Measurements from ENCODE around the gene GNB1L. TPM values are rescaled to one million over a fixed set of nuclear protein-coding genes. Genes with fewer than 3 reads are reported as not detected.
A peak's percentile ranks its signal among the peaks of the same experiment; 100 is the strongest.

The GNB1L gene
- total RNA-seq, 4 donors from 2014 or later = 4.8 to 8.7 (median 7.4) TPM

GRCh38 chr22:19844377-19845053 is 10.2 kb downstream of the GNB1L start:
- TF ChIP-seq CTCF (IDR thresholded peaks at IDR 0.05) (no peak), POLR2AphosphoS5 (IDR thresholded peaks at IDR 0.05) (no peak), POLR2A (IDR thresholded peaks at IDR 0.05) (no peak), EP300 (IDR thresholded peaks at IDR 0.05) (no peak)
- WGBS, 2 donors (ENCODE audit: low coverage in 1 of 2) = 51% methylated on average over 6 of the region's 18 CpGs; no CpG with 5 or more reads in 1 of the 2 donors
- Histone ChIP-seq H3K9me3 (no peaks in the 10 kb centered on the region), H3K4me3 (no peak overlapping the region), H3K27ac (peak overlapping the region in 3 of 4 donors; percentile 33 to 73 (median 60)), H3K36me3 (peaks cover 0 to 9% of the 10 kb centered on the region in 2 donors), H3K4me1 (peaks cover 0 to 20% (median 3%) of the 10 kb centered on the region in 3 donors), H3K27me3 (no peaks in the 10 kb centered on the region)
- ATAC-seq = peak; percentile 79

GRCh38 chr22:19843857-19844376 is 10.8 kb downstream of the GNB1L start:
- no peak overlapping the region for H3K4me3 ChIP-seq
- WGBS, 2 donors (ENCODE audit: low coverage in 1 of 2) = 40% methylated on average over 3 of the region's 11 CpGs; no CpG with 5 or more reads in 1 of the 2 donors

GRCh38 chr22:19843107-19843856 is 11.4 kb downstream of the GNB1L start:
- ATAC-seq = no peak
- no peak for TF ChIP-seq POLR2A (IDR thresholded peaks at IDR 0.05)
- TF ChIP-seq EP300 (IDR thresholded peaks at IDR 0.05) = no peak
- no peak for TF ChIP-seq POLR2AphosphoS5 (IDR thresholded peaks at IDR 0.05)
- no peak for TF ChIP-seq CTCF (IDR thresholded peaks at IDR 0.05)
- Histone ChIP-seq H3K4me1 (peaks cover 0 to 20% (median 3%) of the 10 kb centered on the region in 3 donors), H3K27ac (peak overlapping the region in 3 of 4 donors; percentile 33 to 73 (median 60)), H3K9me3 (no peaks in the 10 kb centered on the region), H3K36me3 (peaks cover 0 to 5% of the 10 kb centered on the region in 2 donors), H3K27me3 (no peaks in the 10 kb centered on the region), H3K4me3 (no peak overlapping the region)
- 47 to 80% methylated on average over 2 of the region's 27 CpGs for WGBS, 2 donors (ENCODE audit: low coverage in 1 of 2)

More at GRCh38 chr22:19843857-19844376, 10.8 kb downstream of the GNB1L start:
- ATAC-seq = peak; percentile 28
- Histone ChIP-seq H3K9me3 (no peaks in the 10 kb centered on the region), H3K27ac (peak overlapping the region in 3 of 4 donors; percentile 33 to 73 (median 60)), H3K27me3 (no peaks in the 10 kb centered on the region), H3K36me3 (peaks cover 0 to 7% of the 10 kb centered on the region in 2 donors), H3K4me1 (peaks cover 0 to 20% (median 3%) of the 10 kb centered on the region in 3 donors)
- TF ChIP-seq EP300 (IDR thresholded peaks at IDR 0.05) = no peak

GRCh38 chr22:19842393-19843106 is 12.1 kb downstream of the GNB1L start:
- H3K4me3 ChIP-seq = no peak overlapping the region

More at GRCh38 chr22:19842393-19843106, 12.1 kb downstream of the GNB1L start:
- no CpG with 5 or more reads among the region's 12 CpGs for WGBS, 2 donors (ENCODE audit: low coverage in 1 of 2)
- H3K36me3 ChIP-seq = peaks cover 0 to 5% of the 10 kb centered on the region in 2 donors
- H3K4me1 ChIP-seq = peaks cover 0 to 20% (median 3%) of the 10 kb centered on the region in 3 donors
- no peak for ATAC-seq
- H3K27ac ChIP-seq = no peak overlapping the region
- no peaks in the 10 kb centered on the region for H3K27me3 ChIP-seq
- TF ChIP-seq POLR2A (IDR thresholded peaks at IDR 0.05) = no peak
- no peak for TF ChIP-seq POLR2AphosphoS5 (IDR thresholded peaks at IDR 0.05)
- TF ChIP-seq EP300 (IDR thresholded peaks at IDR 0.05) = no peak
- no peak for TF ChIP-seq CTCF (IDR thresholded peaks at IDR 0.05)
- no peaks in the 10 kb centered on the region for H3K9me3 ChIP-seq

Data from gastroesophageal sphincter (tissue), 4 donors.